GM19240 (cell line): ENCODE measurements around the gene NKAIN4.

Experiments used
- DNase-seq: peaks from one replicate; pipeline ENCODE4 v3.0.0; 2011; ENCODE audit warnings: low spot score; ENCODE audit not compliant: insufficient read length

Gene NKAIN4

DNA sequence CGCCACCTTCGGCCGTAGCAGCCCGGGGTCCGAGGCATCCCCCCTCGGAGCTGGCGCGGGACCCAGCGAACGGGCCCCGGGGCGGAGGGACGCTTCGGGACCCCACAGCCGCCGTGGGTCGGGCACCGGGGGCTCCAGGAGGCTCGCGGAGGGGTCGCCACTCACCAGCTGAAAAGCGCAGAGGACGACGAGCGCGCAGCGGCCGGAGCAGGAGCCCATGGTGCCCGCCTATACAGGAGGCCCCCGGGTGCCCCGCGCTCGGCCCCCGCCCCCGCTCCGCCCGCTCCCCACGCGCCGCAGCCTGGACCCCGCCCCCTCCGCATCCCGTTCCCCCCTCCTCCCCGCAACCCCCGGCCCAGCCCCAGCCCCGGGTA is at the start of gene NKAIN4:
NKAIN4 (minus strand) TSS at position 232 of the 374 bp plus-strand sequence; CDS start at position 219, 13 bp downstream.
- DNase-seq = no peak

DNA sequence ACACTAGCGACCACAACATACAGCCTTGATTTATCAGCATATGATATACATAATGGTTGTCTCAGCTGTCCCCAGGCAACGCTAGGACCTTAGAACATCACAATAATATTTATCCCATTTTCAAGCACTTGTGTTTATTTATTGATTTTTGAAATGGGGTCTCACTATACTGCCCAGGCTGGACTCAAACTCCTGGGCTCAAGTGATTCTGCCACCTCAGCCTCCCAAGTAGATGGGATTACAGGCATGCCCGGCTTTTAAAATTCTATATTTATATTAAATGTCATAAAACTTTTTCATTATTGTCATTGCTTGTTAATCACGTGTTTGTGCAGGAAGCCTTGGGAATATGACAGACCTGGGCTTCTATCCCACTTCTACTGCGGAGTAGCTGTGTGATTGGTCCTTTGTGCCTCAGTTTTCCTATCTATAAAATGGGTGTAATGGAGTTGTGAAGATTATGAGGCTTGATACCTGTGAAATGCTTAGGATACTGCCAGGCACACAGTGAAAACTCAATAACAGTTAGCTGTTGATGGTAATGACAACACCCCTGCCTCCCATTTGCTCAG is 48.9 kb upstream of the NKAIN4 start:
- DNase-seq = no peak

DNA sequence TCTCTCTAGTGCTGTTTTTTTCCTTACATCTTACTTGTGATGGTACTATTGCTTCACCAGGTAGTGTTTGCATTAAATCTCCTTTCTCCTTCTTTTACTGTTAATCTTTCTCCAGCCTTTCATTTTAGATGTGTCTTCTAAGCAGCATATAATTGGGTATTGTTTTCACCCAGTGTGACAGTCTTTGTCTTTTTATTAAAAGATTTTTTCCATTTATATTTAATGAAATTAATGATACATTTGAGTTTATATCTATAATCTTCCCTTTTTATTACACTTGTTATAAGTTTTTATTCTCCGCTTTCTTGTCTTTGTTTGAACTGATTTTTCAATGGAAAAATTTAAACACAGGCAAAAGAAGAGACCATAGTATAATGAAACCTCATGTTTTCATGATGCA is 47.4 kb upstream of the NKAIN4 start:
- DNase-seq = no peak

DNA sequence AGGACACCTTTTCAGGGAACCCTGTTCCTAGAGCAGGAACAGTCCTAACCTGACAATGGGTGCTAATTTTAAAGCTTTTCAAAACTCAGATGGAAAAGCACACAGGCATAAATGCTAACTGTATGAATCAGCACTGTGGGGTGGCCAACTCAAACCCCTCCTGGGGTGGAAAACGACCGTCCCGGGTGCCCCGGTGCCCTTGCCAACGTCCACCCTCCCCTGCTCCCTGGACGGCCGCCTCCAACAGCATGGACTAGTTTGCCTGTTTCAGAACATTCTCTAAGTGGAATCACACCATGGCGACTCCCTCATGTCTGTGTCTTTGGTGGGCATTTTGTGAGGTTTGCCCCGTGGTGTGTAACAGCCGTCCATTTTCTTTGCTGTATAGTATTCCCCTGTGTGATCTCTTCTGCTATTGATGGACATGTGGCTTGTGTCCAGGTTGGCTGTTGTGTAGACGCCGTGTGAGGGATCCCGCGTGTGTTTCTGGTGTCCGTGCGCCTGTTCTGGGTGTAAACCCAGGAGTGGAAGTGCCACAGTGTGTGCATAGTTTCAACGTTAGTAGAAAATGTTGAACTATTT is 44.6 kb upstream of the NKAIN4 start:
- DNase-seq = no peak

DNA sequence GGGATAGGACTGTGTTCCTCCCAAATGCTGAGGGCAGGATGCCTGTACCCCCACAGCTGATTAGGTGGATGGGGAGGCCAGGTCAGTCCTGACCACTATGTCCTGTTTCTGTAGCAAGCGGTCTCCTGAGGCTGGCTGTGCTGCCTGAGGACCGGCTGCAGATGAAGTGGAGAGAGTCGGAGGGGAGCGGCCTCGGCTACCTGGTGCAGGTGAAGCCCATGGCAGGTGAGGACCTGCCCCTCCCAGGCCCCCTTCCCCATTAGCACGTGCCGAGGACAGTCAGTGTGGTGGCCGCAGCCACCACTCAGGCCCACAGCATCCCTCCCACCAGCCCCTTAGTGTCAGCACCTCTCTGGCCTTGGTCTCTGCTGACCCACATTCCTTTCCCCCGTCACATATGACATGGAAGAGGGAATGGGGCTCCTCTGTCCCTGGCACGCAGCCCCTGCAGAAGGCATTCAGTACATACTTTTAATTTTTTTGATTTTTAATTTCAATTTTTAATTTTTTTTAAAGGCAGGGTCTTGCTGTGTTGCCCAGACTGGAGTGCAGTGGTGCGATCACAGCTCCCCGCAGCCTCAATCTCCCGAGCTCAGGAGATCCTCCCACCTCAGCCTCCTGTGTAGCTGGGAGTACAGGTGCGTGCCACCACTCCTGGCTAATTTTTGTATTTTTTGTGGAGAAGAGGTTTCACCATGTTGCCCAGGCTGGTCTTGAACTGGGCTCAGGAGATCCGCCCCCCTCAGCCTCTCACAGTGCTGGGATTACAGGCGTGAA is 43.7 kb upstream of the NKAIN4 start:
- no peak for DNase-seq

GRCh38 chr20:63297371-63297781 is 43.1 kb upstream of the NKAIN4 start:
- DNase-seq = no peak

- no peak for DNase-seq
Measured at GRCh38 chr20:63296531-63297299, 42.5 kb upstream of the NKAIN4 start.

GRCh38 chr20:63295846-63296245 is 41.6 kb upstream of the NKAIN4 start:
- DNase-seq = no peak

- DNase-seq = no peak
Measured at GRCh38 chr20:63295422-63295821, 41.2 kb upstream of the NKAIN4 start.

DNA sequence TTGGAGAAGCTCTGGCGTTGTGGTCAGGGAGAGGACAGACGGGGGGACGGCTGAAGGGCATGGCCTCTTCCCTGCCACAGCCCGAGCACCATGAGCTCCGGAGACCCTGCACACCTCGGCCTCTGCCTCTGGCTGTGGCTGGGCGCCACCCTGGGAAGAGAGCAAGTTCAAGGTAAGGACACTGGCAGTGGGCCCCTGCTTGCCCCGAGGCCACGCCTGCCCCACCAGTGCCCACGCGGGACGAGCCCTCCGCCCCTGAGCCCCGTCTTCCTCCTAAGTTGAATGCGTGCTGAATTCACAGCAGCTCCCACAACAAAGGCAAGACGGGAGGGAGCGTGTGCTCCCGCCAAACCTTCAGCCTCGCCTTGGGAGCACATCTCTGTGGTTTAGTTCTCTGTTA is 40.8 kb upstream of the NKAIN4 start:
- DNase-seq = no peak

- DNase-seq = no peak
Measured at GRCh38 chr20:63294536-63294900, 40.3 kb upstream of the NKAIN4 start.

DNA sequence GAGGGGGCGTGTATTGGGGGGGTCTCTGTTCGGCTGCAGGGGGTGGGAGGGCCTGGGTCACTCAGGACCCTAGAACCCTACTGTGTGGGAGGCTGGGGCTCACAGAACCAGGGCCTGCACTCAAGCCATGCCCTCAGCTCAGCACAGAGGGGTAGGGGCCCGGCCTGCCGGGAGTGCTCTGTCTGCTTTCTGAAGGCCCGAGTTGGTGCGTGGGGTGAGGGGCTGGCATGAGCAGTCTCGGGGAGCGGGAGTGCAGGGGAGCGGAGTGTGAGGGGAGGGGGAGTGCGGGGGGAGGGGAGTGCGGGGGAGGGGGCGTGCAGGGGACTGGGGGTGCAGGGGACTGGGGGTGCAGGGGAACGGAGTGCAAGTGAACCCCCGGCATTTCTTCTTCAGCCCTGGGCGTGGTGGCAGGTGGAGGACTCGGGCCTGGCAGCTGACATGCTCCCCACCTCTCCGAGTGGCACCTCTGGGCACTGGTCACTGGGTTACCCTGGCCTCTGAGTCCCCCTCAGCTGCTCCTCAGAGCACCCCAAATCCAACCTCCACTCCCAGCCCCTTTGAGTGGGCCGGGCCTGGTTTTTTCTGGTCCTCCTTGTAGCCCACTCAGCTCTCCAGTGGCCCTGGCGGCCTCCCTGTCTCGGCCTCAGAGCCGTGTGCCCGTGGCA is 39.7 kb upstream of the NKAIN4 start:
- DNase-seq = no peak

GRCh38 chr20:63293456-63293855 is 39.2 kb upstream of the NKAIN4 start:
- no peak for DNase-seq

GRCh38 chr20:63292904-63293303 is 38.6 kb upstream of the NKAIN4 start, which contains the start of gene COL20A1:
COL20A1 (plus strand) TSS chr20:63293186; CDS start chr20:63295108, 1,922 bp downstream.
- no peak for DNase-seq

DNA sequence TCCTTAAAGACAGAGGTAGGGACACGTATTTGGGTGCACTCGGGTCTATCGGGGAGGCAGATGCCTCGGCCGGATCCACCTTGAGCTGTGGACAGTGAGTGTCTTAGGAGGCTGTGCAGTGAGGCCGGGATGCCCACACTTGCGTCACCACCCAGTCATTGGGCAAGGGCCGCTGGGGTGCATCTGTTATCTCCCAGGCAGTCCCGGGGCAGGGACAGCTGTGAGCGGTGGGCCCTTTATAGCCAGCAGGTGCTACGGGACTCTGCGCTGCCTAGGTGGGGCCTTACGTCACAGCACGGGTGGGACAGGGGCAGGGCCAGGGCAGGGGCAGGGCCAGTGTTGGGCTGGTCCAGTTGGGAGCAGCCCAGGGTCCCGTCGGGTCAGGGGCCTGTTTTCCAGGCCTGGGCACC is 38.0 kb upstream of the NKAIN4 start:
- no peak for DNase-seq

DNA sequence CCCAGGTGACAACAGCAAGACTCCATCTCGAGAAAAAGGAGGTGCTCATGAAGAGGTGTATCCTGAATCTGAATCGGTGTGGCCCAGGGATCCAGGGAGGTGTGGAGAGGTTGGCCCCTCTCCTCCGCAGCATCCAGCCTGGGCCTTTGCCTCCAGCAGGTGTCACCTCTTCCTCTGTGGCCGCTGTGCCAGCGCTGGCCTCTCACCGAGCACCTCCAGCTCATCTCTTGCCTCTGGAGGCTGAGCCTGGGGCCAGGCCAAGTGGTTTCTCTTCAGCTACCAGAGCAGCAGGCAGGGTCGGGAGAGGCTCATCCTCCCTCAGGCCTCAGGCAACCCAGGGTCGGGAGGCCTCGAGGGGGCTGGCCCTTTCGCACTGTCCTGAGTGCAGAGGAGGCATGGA is 37.5 kb upstream of the NKAIN4 start:
- no peak for DNase-seq

DNA sequence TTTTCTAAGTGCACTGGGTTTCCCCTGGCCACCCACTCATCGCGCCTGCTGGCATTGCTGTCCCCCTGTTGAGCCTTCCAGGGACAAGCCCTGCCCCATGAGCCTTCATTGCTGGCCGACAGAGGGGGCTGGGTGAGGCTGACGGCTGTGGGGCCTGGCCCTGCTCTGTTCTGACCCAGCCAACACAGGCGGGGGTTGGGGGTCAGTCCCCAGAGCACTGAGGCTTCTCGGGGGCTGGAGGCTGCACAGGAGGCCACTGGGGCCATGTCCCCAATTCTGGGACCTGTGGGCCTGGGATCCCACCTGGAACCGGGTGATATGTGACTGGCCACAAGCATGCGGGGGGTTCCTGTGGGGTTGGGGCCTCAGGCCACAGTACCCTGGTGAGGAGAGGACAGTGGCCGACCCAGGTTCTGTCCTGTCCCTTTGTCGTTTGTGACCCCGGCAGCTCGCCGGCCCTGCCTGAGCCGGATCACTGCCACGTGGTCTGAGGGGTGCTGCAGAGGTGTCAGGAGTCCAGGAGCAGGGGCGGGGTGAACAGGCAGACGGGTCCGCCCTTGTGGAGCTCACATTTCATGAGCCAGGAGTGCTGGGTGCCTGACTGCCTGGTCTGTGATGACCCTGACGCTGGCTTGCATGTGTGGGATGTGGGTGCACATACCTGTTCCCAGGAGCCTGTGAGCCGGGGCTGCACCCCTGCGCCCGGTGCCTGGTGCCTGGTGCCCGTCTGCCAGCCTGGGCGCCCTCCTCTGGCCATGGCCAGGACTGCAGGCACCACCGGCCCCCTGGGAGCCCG is 36.6 kb upstream of the NKAIN4 start:
- DNase-seq = peak; percentile 86

- DNase-seq = no peak
Measured at GRCh38 chr20:63290136-63290676, 35.9 kb upstream of the NKAIN4 start.

DNA sequence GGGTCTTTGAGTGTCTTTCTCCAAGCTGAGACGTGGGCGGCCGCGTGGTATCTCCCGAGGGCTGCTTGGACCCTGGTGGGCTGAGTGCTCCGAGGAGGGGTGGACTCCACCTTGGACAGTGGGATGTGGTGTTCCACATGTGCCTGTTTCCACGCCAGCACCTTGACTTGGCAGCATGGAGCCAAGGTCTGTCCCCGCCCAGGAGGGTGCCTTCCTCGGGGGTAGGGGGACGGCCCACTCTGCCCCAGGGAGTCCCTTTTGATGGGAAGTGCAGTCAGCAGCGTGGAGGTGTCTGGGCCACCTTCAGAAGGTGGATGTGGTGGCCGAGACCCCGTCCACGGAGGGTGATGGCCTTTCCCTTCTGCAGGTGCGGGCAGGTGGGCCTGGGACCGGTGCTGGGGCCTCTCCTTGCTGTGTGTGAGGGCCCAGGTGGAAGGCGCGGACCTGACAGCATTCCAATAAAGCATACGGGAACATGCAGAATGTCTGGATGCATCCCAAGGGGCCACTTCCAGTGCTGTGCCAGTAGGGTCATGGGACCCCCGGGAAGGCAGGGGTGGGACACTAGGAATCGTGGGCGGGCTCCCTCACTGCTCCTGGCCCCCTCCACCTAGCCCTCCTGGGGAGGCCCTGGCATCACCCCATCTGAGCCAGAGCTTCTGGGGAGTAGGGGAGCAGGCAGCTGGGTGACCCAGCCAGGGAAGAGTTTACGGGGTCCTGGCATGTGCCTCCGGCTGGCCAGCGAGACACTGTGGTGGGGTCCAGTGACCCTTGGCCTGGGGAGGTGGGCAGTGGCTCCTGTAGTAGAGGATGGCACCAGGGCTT is 35.3 kb upstream of the NKAIN4 start:
- DNase-seq = no peak
